Right atrium auricular region (tissue), 2 donors: ENCODE results near the gene C16orf95. TPM values are rescaled to one million over a fixed set of nuclear protein-coding genes. Genes with fewer than 3 reads are reported as not detected.

Experiments
- DNase-seq: peaks from one replicate; pipeline ENCODE4 v3.0.0-alpha.2; 2019; ENCODE audit warnings: low spot score
- H3K27ac ChIP-seq, 2 donors: fragments of 200-600 bp; sonication (generic); 1 replicate in 1 of 2; 2 replicates in 1 of 2; pipeline ENCODE4 v1.5.1; 2016 to 2019
- H3K27me3 ChIP-seq, 2 donors: fragments of 200-600 bp; sonication (generic); one replicate each; pipeline versions ENCODE4 v1.5.1 to v1.6.0; 2017 to 2019
- H3K36me3 ChIP-seq: fragments of 200-600 bp; sonication (generic); one replicate; pipeline ENCODE4 v1.5.1; 2016
- H3K4me1 ChIP-seq, 2 donors: fragments of 200-600 bp; sonication (generic); one replicate each; pipeline versions ENCODE4 v1.5.1 to v1.6.0; 2017 to 2019
- H3K4me3 ChIP-seq, 2 donors: fragments of 200-600 bp; sonication (generic); 1 replicate in 1 of 2; 2 replicates in 1 of 2; pipeline ENCODE4 v1.5.1; 2017 to 2019; ENCODE audit warnings: mild to moderate bottlenecking in 1 of 2, moderate library complexity in 1 of 2
- H3K9me3 ChIP-seq, 2 donors: fragments of 200-600 bp; sonication (generic); one replicate each; pipeline ENCODE4 v1.5.1; 2019
- CTCF ChIP-seq, 2 donors: fragments of 200-600 bp; sonication (generic); IDR thresholded peaks; one replicate each; pipeline ENCODE4 v1.5.1; 2019; ENCODE audit warnings: antibody characterized with exemption in 2 of 2
- total RNA-seq, 2 donors: library from RNA; depleted of rRNA; stranded (reverse); fragments of >200 nt; gene quantifications; one replicate each; pipeline ENCODE4 v1.1.0, GENCODE V29; 2016

C16orf95 gene
- total RNA-seq, 2 donors from 2014 or later, result 0.59 to 2.4 TPM

GRCh38 chr16:87297407-87297806, 19.8 kb downstream of the C16orf95 start:
- no peaks in the 10 kb centered on the region for H3K4me1 ChIP-seq
- no peaks in the 10 kb centered on the region for H3K36me3 ChIP-seq
- TF ChIP-seq CTCF (IDR thresholded peaks at IDR 0.05), result no peak
- H3K27me3 ChIP-seq, result no peaks in the 10 kb centered on the region
- H3K4me3 ChIP-seq, result no peak overlapping the region
- H3K27ac ChIP-seq, result no peak overlapping the region
- DNase-seq, result no peak
- no peaks in the 10 kb centered on the region for H3K9me3 ChIP-seq

GRCh38 chr16:87295661-87296531, 21.3 kb downstream of the C16orf95 start:
- Histone ChIP-seq H3K36me3 (no peaks in the 10 kb centered on the region), H3K4me3 (no peak overlapping the region), H3K4me1 (no peaks in the 10 kb centered on the region), H3K9me3 (no peaks in the 10 kb centered on the region), H3K27me3 (no peaks in the 10 kb centered on the region), H3K27ac (no peak overlapping the region)
- no peak for DNase-seq
- TF ChIP-seq CTCF (IDR thresholded peaks at IDR 0.05), result no peak

GRCh38 chr16:87295259-87295658, 21.9 kb downstream of the C16orf95 start:
- H3K27me3 ChIP-seq, result no peaks in the 10 kb centered on the region
- no peak overlapping the region for H3K27ac ChIP-seq
- DNase-seq, result no peak
- TF ChIP-seq CTCF (IDR thresholded peaks at IDR 0.05), result no peak
- H3K4me3 ChIP-seq, result no peak overlapping the region
- no peaks in the 10 kb centered on the region for H3K4me1 ChIP-seq
- H3K9me3 ChIP-seq, result no peaks in the 10 kb centered on the region
- no peaks in the 10 kb centered on the region for H3K36me3 ChIP-seq

GRCh38 chr16:87293990-87294389, 23.2 kb downstream of the C16orf95 start:
- H3K4me3 ChIP-seq, result no peak overlapping the region
- TF ChIP-seq CTCF (IDR thresholded peaks at IDR 0.05), result no peak
- no peaks in the 10 kb centered on the region for H3K9me3 ChIP-seq
- H3K27ac ChIP-seq, result no peak overlapping the region
- no peaks in the 10 kb centered on the region for H3K27me3 ChIP-seq
- H3K36me3 ChIP-seq, result no peaks in the 10 kb centered on the region
- no peaks in the 10 kb centered on the region for H3K4me1 ChIP-seq
- no peak for DNase-seq

GRCh38 chr16:87291944-87292343, 25.2 kb downstream of the C16orf95 start:
- H3K9me3 ChIP-seq, result no peaks in the 10 kb centered on the region
- H3K4me3 ChIP-seq, result no peak overlapping the region
- TF ChIP-seq CTCF (IDR thresholded peaks at IDR 0.05), result no peak
- H3K27ac ChIP-seq, result no peak overlapping the region
- H3K4me1 ChIP-seq, result no peaks in the 10 kb centered on the region
- H3K36me3 ChIP-seq, result no peaks in the 10 kb centered on the region
- H3K27me3 ChIP-seq, result no peaks in the 10 kb centered on the region
- no peak for DNase-seq
